Measurements from ENCODE around the gene ARAP3. TPM values are rescaled to one million over a fixed set of nuclear protein-coding genes. Genes with fewer than 3 reads are reported as not detected.

ARAP3 gene
- total RNA-seq, 1 donor from 2014 or later, result 10.5 TPM

GRCh38 chr5:141692919-141693725 is 11.1 kb upstream of the ARAP3 start:
- Mint-ChIP-seq H3K4me3 (ENCODE audit: low read depth) (peak overlapping the region; percentile 80), H3K4me1 (ENCODE audit: low read depth) (peaks cover 29% of the 10 kb centered on the region), H3K9me3 (no peaks in the 10 kb centered on the region), H3K36me3 (ENCODE audit: low read depth) (no peaks in the 10 kb centered on the region), H3K27me3 (ENCODE audit: low read depth) (peaks cover 36% of the 10 kb centered on the region), H3K27ac (peak overlapping the region; percentile 72)
- intact Hi-C loops (cut with micrococcal nuclease), result loop anchor here (1.0 to 10.0 kb wide), 7 partner anchors 10 to 452 kb away; partner anchors contain the start of gene RNF14
- peak; percentile 54 for DNase-seq (ENCODE audit: low spot score)

- Mint-ChIP-seq H3K4me1 (ENCODE audit: low read depth) (peaks cover 29% of the 10 kb centered on the region), H3K4me3 (ENCODE audit: low read depth) (peak overlapping the region; percentile 80), H3K9me3 (no peaks in the 10 kb centered on the region)
Observed at GRCh38 chr5:141692533-141692888, 10.5 kb upstream of the ARAP3 start.

GRCh38 chr5:141691867-141692532 is 10.0 kb upstream of the ARAP3 start:
- DNase-seq (ENCODE audit: low spot score), result peak; percentile 81
- peak overlapping the region; percentile 80 for H3K4me3 Mint-ChIP-seq (ENCODE audit: low read depth)
- no peaks in the 10 kb centered on the region for H3K36me3 Mint-ChIP-seq (ENCODE audit: low read depth)
- peak overlapping the region; percentile 56 for H3K27ac Mint-ChIP-seq
- intact Hi-C loops (cut with micrococcal nuclease), result loop anchor here (1.0 to 10.0 kb wide), 7 partner anchors 9 to 453 kb away; partner anchors contain the start of gene RNF14
- peaks cover 29% of the 10 kb centered on the region for H3K4me1 Mint-ChIP-seq (ENCODE audit: low read depth)
- H3K9me3 Mint-ChIP-seq, result no peaks in the 10 kb centered on the region
- peaks cover 35% of the 10 kb centered on the region for H3K27me3 Mint-ChIP-seq (ENCODE audit: low read depth)

More at GRCh38 chr5:141692533-141692888, 10.5 kb upstream of the ARAP3 start:
- intact Hi-C loops (cut with micrococcal nuclease), result loop anchor here (1.0 to 10.0 kb wide), 7 partner anchors 9 to 452 kb away; partner anchors contain the start of gene RNF14
- H3K27ac Mint-ChIP-seq, result peak overlapping the region; percentile 56
- no peaks in the 10 kb centered on the region for H3K36me3 Mint-ChIP-seq (ENCODE audit: low read depth)
- peaks cover 35% of the 10 kb centered on the region for H3K27me3 Mint-ChIP-seq (ENCODE audit: low read depth)
- no peak for DNase-seq (ENCODE audit: low spot score)

DNA sequence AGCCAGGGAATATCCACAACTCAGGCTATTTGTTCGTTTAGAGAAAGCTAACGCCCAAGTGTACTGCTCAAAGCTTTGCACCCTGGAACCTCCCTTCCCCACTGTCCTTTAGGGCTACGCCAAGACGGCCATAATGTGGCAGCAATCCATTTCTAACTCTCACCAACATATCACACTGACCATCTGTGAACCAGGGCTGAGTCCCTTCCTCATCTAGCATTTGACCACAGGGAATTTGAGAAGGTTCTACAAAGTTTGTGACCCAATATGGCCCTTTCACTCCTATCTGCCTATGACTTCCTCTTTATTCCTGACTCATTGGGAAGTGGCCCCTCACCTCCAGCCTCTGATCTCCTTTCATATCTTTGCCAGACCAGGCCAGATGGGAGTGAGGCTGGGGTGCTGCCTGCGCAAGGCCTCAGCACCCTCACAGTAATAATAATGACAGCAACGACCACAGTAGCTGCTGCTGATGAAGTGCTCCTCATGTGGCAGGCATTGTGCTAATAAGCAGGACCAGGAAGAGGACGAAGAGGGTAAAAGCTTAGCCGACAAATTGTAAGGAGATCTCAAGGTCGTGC is 9.3 kb upstream of the ARAP3 start:
- no peak overlapping the region for H3K4me3 Mint-ChIP-seq (ENCODE audit: low read depth)
- no peak for DNase-seq (ENCODE audit: low spot score)
- peaks cover 29% of the 10 kb centered on the region for H3K4me1 Mint-ChIP-seq (ENCODE audit: low read depth)
- H3K27me3 Mint-ChIP-seq (ENCODE audit: low read depth), result peaks cover 33% of the 10 kb centered on the region
- no peak overlapping the region for H3K27ac Mint-ChIP-seq
- intact Hi-C loops (cut with micrococcal nuclease), result loop anchor here (10.0 kb wide), 1 partner anchor 453 kb away; no protein-coding TSS in a partner anchor
- no peaks in the 10 kb centered on the region for H3K9me3 Mint-ChIP-seq
- H3K36me3 Mint-ChIP-seq (ENCODE audit: low read depth), result no peaks in the 10 kb centered on the region

DNA sequence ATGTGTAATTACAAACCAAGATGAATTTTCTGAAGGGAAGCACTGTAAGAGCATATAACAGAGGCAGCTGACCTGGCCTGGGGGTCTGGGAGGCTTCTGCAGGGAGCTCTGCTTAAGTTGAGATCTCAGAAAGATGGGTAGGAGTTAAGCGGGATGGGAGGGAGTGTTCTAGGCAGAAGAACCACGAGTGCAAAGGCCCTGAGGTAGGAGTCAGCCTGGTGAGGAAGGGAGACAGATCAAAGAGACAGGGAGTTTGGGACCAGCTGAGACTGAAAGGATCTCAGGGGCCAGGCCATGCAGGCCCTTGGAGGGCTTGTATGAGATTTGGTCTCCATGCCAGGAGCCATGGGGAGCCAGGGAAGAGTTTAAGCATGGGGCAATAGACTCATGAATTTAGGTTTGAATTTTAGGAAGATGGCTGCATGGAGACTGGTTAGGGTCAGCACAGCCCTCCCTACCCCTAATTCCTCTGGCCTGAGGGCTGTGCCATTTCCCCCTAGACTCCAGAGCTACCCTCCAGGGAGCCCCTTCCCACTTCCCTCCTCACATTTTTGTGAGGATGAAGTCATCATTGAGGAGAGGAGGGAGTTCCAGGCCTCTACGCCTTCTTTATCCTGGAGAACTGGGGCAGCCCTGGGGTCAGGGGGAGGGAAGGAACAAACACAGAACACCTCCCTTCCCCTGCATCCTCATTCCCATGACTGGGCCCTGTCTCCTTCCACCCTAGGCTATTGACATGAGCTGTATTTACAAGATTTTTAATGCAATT is 4.8 kb upstream of the ARAP3 start:
- Mint-ChIP-seq H3K27ac (no peak overlapping the region), H3K4me1 (ENCODE audit: low read depth) (peaks cover 17% of the 10 kb centered on the region), H3K36me3 (ENCODE audit: low read depth) (no peaks in the 10 kb centered on the region), H3K9me3 (no peaks in the 10 kb centered on the region), H3K4me3 (ENCODE audit: low read depth) (no peak overlapping the region), H3K27me3 (ENCODE audit: low read depth) (peaks cover 31% of the 10 kb centered on the region)
- no peak for DNase-seq (ENCODE audit: low spot score)
- intact Hi-C loops (cut with micrococcal nuclease), result no loop called here

DNA sequence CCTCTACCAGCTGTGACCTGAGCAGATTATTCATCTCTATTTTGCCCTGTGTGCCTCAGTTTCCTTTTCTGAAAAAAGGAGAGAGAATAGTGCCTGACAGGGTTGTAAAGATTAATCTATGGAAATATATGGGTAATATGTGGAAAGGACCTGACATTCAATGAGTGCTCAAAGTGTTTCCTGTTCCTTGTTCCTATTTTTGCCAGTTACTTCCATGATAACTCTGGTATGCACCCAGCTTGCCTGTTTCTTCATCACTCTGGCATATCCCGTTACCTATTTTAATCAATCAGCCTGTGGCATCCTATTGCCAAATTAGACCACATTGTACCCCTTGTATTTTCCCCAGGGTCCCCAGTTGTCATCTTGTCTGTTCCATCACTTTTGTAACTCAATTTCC is 3.6 kb upstream of the ARAP3 start:
- Mint-ChIP-seq H3K4me3 (ENCODE audit: low read depth) (no peak overlapping the region), H3K27ac (no peak overlapping the region), H3K27me3 (ENCODE audit: low read depth) (peaks cover 20% of the 10 kb centered on the region), H3K9me3 (no peaks in the 10 kb centered on the region), H3K36me3 (ENCODE audit: low read depth) (no peaks in the 10 kb centered on the region), H3K4me1 (ENCODE audit: low read depth) (peaks cover 18% of the 10 kb centered on the region)
- no peak for DNase-seq (ENCODE audit: low spot score)
- intact Hi-C loops (cut with micrococcal nuclease), result no loop called here

- H3K27me3 Mint-ChIP-seq (ENCODE audit: low read depth), result peaks cover 5% of the 10 kb centered on the region
- H3K4me1 Mint-ChIP-seq (ENCODE audit: low read depth), result peaks cover 18% of the 10 kb centered on the region
- no peaks in the 10 kb centered on the region for H3K36me3 Mint-ChIP-seq (ENCODE audit: low read depth)
- no peaks in the 10 kb centered on the region for H3K9me3 Mint-ChIP-seq
- no peak for DNase-seq (ENCODE audit: low spot score)
- intact Hi-C loops (cut with micrococcal nuclease), result loop anchor here (1.0 kb wide), 1 partner anchor 9 kb away; no protein-coding TSS in a partner anchor
- H3K4me3 Mint-ChIP-seq (ENCODE audit: low read depth), result no peak overlapping the region
- H3K27ac Mint-ChIP-seq, result no peak overlapping the region
Observed at GRCh38 chr5:141683596-141684141, 1.6 kb upstream of the ARAP3 start.

- peaks cover 18% of the 10 kb centered on the region for H3K4me1 Mint-ChIP-seq (ENCODE audit: low read depth)
- peak overlapping the region; percentile 77 for H3K4me3 Mint-ChIP-seq (ENCODE audit: low read depth)
- no peaks in the 10 kb centered on the region for H3K36me3 Mint-ChIP-seq (ENCODE audit: low read depth)
- H3K27me3 Mint-ChIP-seq (ENCODE audit: low read depth), result no peaks in the 10 kb centered on the region
- no peaks in the 10 kb centered on the region for H3K9me3 Mint-ChIP-seq
- DNase-seq (ENCODE audit: low spot score), result no peak
- H3K27ac Mint-ChIP-seq, result peak overlapping the region; percentile 33
- intact Hi-C loops (cut with micrococcal nuclease), result no loop called here
Observed at GRCh38 chr5:141681295-141681694, 735 bp downstream of the ARAP3 start.

DNA sequence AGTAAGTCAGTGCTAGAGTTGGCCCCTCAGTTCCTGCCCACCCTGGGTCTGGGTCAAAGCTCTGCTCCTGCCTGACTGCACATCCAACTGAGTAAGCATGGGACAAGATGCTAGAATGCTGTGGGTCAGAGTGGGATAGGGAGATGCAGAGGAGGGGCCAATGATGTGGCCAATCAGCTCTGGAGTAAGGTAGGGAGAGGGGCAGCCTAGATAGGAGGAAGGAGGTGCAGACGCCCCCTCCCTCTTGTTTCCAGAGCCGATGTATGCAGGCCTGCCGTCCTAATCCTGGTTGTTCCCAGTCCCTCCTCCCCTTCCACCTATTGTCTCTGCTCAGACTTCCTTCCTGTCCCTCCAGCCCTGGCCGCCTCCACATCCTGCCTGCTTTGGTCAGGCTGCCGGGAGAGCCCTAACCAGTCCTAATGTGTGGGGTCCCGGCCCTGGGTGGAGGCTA is 1.3 kb downstream of the ARAP3 start:
- intact Hi-C loops (cut with micrococcal nuclease), result no loop called here
- no peak overlapping the region for H3K27ac Mint-ChIP-seq

DNA sequence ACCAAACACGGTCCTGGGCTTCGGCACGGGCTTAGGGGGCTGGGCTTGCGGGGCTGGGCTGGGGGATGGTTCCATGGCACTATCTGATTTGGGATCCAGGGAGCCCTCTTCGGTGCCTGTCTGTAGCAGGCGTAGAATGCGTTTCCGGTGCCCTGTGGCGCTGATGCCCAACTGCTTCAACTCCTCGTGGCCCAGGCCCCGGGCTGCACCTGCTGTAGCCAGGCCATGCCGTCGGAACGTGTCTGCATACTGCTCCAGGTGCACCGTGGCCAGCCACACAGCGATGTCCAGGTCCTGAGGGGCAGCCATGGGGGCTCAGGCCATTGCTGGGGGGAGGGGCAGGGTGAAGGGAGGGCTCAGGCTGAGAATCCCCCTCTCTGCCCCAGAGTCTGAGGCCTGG is 1.9 kb downstream of the ARAP3 start:
- no peaks in the 10 kb centered on the region for H3K36me3 Mint-ChIP-seq (ENCODE audit: low read depth)
- no peaks in the 10 kb centered on the region for H3K27me3 Mint-ChIP-seq (ENCODE audit: low read depth)
- intact Hi-C loops (cut with micrococcal nuclease), result no loop called here
- DNase-seq (ENCODE audit: low spot score), result no peak
- H3K4me1 Mint-ChIP-seq (ENCODE audit: low read depth), result peaks cover 18% of the 10 kb centered on the region
- no peaks in the 10 kb centered on the region for H3K9me3 Mint-ChIP-seq
- H3K4me3 Mint-ChIP-seq (ENCODE audit: low read depth), result no peak overlapping the region
- no peak overlapping the region for H3K27ac Mint-ChIP-seq

More for the DNA sequence above, 1.3 kb downstream of the ARAP3 start:
- no peaks in the 10 kb centered on the region for H3K36me3 Mint-ChIP-seq (ENCODE audit: low read depth)
- peaks cover 18% of the 10 kb centered on the region for H3K4me1 Mint-ChIP-seq (ENCODE audit: low read depth)
- no peak overlapping the region for H3K4me3 Mint-ChIP-seq (ENCODE audit: low read depth)
- no peaks in the 10 kb centered on the region for H3K9me3 Mint-ChIP-seq
- no peak for DNase-seq (ENCODE audit: low spot score)
- no peaks in the 10 kb centered on the region for H3K27me3 Mint-ChIP-seq (ENCODE audit: low read depth)

- Mint-ChIP-seq H3K27me3 (ENCODE audit: low read depth) (no peaks in the 10 kb centered on the region), H3K4me1 (ENCODE audit: low read depth) (peaks cover 9% of the 10 kb centered on the region), H3K4me3 (ENCODE audit: low read depth) (no peak overlapping the region), H3K36me3 (ENCODE audit: low read depth) (no peaks in the 10 kb centered on the region), H3K27ac (no peak overlapping the region), H3K9me3 (no peaks in the 10 kb centered on the region)
- no peak for DNase-seq (ENCODE audit: low spot score)
- intact Hi-C loops (cut with micrococcal nuclease), result no loop called here
Observed at GRCh38 chr5:141677415-141677814, 4.6 kb downstream of the ARAP3 start.

GRCh38 chr5:141675672-141676071 is 6.4 kb downstream of the ARAP3 start:
- DNase-seq (ENCODE audit: low spot score), result no peak
- no peak overlapping the region for H3K4me3 Mint-ChIP-seq (ENCODE audit: low read depth)
- H3K4me1 Mint-ChIP-seq (ENCODE audit: low read depth), result no peaks in the 10 kb centered on the region
- H3K9me3 Mint-ChIP-seq, result no peaks in the 10 kb centered on the region
- intact Hi-C loops (cut with micrococcal nuclease), result no loop called here
- H3K27ac Mint-ChIP-seq, result no peak overlapping the region
- no peaks in the 10 kb centered on the region for H3K36me3 Mint-ChIP-seq (ENCODE audit: low read depth)
- H3K27me3 Mint-ChIP-seq (ENCODE audit: low read depth), result no peaks in the 10 kb centered on the region

All from activated T-helper 2 cell treated with anti-CD3 and anti-CD28 coated beads, Interferon-gamma antibody, Interleukin-2, Interleukin-4, amounts not matched to agents 10 μg/mL and 5 μg/mL and 100 μg/mL, durations not matched to agents 14 hours and 24 hours and 36 hours (primary cell).